H1 (cell line): ENCODE measurements around the gene QSOX1. TPM values are rescaled to one million over a fixed set of nuclear protein-coding genes. Genes with fewer than 3 reads are reported as not detected.

Experiments
- ATF3 ChIP-seq: IDR thresholded peaks from 2 replicates; pipeline ENCODE4 v1.6.1; 2011; ENCODE audit warnings: low read depth, mild to moderate bottlenecking, low read length; ENCODE audit not compliant: insufficient read depth
- CEBPB ChIP-seq: IDR thresholded peaks from 2 replicates; pipeline ENCODE4 v1.6.1; 2012; ENCODE audit warnings: low read depth, low read length
- CTBP2 ChIP-seq: IDR thresholded peaks from 2 replicates; pipeline ENCODE4 v1.7.0; 2011; ENCODE audit warnings: borderline replicate concordance, mild to moderate bottlenecking, moderate library complexity, mixed read lengths, low read length; ENCODE audit not compliant: insufficient read depth, insufficient read length
- KDM4A ChIP-seq: IDR thresholded peaks from one replicate; pipeline ENCODE4 v1.7.1; 2012; ENCODE audit warnings: low read depth, mild to moderate bottlenecking, moderate library complexity, low read length, inconsistent platforms; ENCODE audit not compliant: severe bottlenecking
- NANOG ChIP-seq: IDR thresholded peaks from 2 replicates; pipeline ENCODE4 v1.6.1; 2011; ENCODE audit warnings: low read length, low read depth, mild to moderate bottlenecking, inconsistent platforms; ENCODE audit not compliant: insufficient read depth, poor library complexity, severe bottlenecking
- SP4 ChIP-seq: IDR thresholded peaks from 2 replicates; pipeline ENCODE4 v1.6.1; 2012; ENCODE audit warnings: low read length, inconsistent platforms
- TBP ChIP-seq: IDR thresholded peaks from 2 replicates; pipeline ENCODE4 v1.6.1; 2011; ENCODE audit warnings: low read depth, low read length, improper control_type of control experiment
- polyA plus RNA-seq, 7 experiments: library from polyadenylated mRNA; depleted of rRNA in 3 of 7; stranded (reverse) in 5 of 7; unstranded in 2 of 7; fragments of >200 nt in 5 of 7; fragments of 200-250 nt in 2 of 7; gene quantifications; 1 replicate in 5 of 7; 2 replicates in 1 of 7; 4 replicates in 1 of 7; pipeline versions ENCODE4 v1.2.1 to v1.2.3, GENCODE V29; 2011 to 2013; ENCODE audit warnings: missing spikeins in 2 of 7, mixed read lengths in 2 of 7
- total RNA-seq: library from RNA; stranded (reverse); fragmentation: NEBNext Ultra II Directional; extraction: Animal tissue kit (Norgen Biotek cat#: 25700); gene quantifications from 2 replicates; pipeline ENCODE4 v1.2.1, GENCODE V29; 2021

Gene QSOX1
- total and polyA plus RNA-seq, 2 of the 8 experiments (the other 6 are each of a cell fraction or from before 2014, with no cell fraction given): 97.7 to 123 TPM

DNA sequence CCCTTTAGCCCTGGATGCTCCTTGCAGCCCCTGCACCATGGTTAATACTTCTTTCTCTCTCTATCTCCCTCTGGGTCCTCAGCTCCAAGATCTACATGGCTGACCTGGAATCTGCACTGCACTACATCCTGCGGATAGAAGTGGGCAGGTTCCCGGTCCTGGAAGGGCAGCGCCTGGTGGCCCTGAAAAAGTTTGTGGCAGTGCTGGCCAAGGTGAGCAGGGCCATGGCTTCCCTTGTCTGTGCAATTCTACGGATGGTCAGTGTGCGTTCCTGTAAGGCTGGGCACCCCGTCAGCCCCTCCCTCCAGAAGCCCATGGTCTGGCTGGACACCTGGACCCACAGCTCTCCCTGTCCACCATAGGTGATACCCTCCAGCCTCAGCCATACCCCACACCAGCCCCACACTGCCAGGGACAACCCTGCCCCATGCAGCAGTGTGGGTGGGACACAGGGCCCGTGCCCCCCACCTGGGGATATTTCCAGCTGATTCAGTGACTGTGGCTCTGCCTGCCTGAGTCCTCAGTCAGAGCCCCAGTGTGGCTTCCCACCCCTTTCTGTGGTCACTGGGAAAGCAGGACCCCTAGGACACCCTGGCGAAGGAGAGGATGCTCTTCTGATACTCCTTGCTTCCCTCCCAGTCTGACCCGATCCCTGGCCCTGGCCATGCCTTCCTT, 31.4 kb downstream of the QSOX1 start (continued):
- TF ChIP-seq ATF3 (no peak), CTBP2 (no peak), TBP (no peak), CEBPB (no peak), KDM4A (no peak), SP4 (no peak), NANOG (no peak)
